DMS53 treated with DMSO at 0.1 percent for 48 hours (cell line): ENCODE data around the gene GOLGA2.

Experiments used
- DNase-seq: peaks from one replicate; lab custom pipeline; 2025; ENCODE audit not compliant: unreplicated experiment; lab: John Stamatoyannopoulos, UW

Gene GOLGA2

DNA sequence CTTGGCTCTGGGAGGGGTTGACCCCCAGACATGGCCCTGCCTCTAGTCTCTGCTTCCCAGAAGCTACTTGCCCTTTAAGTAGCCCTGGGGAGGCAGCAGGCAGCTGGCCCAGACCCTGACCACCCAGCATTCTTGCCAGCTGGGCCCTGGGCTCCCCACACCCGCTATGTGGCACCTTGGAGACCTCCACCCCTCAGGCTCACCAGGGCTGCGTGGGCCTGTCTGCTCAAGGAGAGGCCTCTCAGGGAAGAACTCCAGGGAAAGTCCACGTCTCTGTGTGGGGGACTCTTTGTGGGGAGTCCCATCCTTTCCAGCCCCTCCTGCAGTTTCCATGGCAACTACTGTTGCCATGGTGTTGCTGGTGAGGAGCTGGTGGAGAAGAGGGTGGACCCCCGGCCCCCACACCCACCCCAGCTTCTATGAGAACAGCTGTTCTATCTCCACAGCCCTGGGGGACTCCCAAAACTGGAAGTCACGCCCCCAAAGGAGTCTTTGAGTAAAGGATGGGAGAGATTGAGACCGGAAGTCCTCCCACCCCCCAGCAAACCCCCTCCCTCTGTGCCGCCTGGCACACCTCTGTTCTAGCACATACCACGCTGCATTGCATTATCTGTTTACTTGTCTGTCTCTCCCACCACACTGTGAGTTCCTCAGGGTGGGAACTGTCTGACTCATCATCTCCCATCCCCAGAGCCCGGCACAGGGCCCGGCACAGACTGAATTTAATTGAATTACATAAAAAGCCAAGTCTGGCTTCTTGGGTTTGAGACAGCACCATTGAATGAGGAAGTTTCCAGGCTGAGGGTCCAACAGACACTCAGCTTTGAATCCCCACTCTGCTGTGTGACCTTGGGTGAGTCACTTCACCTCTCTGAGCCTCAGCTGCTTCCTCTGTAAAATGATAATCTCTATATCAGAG lies 60.1 kb downstream of the GOLGA2 start:
- no peak for DNase-seq

DNA sequence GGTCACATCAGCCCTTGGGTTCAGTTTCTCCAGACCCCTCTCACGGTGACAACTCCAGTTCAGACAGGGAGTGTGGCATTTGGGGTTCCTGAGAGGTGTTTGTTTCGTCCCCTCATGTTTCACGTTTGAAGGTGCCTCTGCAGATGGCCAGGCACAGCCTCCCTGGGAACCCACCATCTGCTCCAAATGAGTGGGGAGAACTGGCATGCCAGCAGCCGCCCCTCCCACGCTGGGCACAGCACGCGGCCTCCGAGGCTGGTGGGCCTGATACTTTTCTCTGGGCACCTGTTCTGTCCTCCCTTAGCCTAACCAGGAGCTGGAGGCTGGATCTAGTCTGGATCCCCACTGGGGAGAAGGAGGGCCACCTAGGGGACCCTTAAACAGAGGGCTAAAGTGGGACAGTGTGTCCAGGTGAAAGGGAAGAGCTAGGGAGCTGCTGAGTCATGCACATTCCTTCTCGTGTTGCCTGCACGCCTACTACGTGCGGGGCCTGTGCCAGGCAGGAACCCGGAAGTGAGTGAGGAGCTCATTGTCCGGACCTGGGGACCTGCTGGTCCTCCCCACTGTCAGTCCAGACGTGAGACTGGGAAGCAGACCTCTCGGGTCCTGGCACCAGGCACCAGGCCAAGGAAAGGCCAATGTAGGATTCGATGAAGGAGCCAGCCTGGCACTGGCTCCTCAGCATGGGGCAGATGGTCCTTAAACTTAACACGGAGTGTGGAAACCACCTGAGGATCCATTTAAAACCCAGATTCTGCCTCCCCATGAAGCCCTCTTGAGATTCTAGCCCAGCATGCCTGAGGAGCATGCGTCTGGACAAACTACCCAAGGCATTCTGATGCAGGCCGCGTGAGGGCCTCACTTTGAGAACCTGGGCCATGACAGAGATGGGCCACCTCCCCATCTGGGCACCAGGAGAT lies 61.0 kb downstream of the GOLGA2 start:
- DNase-seq: no peak

DNA sequence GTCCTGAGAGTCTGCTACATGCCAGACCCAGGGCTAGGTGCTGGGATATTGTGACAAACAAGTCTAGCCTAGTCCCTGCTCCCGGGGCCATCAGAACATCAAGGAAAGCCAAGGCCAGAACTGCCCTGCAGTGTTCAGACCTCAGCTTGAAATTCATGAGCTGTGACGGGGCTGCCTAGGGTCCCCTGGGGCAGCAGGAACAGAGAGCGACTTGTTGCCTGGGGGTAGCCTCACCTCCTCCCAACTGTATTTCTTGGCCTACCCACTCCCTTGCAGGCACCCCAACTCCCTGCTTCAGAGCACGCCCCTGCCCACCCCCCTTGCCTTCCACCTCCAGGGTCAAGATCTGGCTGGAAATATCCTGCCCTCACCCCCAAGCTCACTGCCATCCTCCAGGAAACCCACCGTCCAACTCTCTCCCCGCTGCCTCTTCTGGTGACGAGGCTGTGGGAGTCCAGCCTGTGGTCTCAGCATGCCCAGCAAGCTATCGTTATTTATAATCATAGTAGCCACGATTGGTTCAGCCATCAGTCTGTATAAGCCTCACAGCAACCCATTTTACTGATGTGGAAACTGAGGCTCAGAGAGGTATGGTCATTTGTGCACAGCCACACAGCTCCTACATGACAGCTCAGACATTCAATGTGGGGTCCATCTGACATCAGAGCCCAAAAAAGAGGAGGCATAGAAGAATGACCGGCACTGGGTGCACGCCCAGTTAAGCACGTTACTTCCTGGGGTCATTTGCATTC lies 61.9 kb downstream of the GOLGA2 start:
- DNase-seq: no peak

DNA sequence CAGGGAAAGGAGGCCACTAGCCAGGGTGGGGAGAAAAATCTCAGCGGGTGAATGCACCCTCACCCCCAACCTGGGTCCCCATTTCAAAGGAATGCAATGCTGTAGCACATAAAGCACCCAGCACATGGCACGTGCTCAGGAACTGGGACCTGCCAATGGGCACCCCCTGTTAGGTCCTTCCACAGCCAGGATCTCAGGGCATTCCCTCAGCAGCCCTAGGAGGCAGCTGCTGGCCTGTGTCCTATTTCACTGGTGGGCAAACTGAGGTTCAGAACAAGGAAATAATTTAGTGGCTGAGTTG lies 63.9 kb downstream of the GOLGA2 start:
- DNase-seq: no peak

DNA sequence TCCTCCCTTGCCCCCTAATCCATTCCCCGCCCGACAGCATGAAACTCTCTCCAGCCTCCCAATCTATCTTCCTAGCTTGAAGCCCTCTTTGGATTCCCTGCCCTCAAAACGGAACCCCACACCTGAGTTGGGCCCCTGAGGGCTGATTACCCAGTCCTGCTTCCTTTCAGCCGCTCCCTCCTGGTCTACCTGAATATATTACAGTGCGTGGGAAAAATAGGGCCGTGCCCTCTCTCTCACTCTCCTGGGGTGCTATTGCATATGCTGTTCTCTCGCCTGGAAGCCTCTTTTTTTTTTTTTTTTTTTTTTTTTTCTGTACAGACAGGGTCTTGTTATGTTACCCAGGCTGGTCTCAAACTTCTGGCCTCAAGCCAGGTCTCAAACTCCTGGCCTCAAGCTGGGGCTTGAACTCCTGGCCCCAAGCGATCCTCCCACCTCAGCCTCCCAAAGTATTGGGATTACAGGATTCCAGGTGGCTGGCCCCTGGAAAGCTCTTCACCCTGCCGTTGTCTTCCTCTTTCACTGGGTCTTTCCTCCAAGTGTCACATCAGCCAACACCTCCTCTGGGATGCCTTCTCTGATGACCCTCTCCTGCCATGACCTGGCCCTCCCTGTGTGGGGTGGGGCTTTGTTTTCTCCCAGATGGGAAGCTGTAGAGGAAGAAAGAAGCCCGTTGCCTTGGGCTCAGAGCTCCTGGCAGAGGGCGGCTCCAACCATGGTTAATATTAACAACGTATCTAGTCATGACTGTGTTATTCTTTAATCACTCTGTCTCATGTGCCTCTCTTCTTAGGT lies 64.4 kb downstream of the GOLGA2 start:
- no peak for DNase-seq

DNA sequence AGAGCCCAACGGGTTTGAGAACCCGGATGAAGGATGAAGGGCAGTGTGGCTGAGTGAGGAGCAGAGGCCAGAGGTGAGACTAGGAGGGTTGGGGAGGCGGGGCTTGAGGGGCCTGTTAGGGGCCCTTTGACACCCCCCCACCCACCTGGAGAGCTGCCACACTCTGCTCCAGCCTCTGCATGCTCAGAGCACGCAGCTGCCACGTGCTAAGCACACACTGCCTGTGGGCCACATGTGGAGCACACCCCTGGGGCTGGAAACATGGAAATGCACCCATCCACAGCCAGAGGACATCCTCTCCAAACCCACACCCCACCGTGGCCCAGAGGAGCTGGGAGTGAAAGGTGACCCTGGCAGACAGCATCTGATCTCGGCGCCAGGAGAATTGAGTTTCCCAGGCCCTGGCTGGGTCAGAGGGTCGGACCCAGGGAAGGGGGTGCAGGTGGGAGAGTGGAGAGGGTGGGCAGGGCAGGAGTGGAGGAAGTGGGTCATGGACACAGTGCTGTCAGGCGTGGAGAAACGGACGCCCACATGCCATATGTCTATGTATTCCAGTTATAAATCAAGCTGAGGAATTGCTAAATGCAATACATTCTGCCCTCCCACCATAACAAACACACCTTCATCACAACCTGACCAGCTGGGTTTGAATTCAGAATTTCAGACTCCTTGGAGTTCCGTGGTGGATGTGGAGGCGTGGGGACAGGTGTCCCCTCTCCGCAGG lies 66.7 kb downstream of the GOLGA2 start:
- DNase-seq: no peak

DNA sequence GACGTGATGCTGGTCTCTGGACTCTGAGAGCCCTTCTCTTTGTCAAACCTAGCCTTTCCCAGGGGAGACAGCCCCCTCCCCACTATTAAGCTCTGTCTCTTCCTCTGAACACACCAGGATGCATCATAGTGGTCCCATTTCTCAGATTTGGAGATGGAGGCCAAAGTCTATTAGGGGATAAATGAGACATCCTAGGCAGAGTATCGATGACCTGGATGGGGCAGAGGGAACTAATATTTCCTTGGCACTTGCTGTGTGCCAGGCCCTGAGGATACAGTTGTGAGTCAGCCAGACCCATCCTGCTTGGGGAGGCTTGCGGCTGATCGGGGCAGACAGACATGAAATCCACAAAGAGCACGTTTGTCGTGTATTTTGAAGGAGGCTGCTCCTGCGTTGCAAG lies 67.4 kb downstream of the GOLGA2 start:
- DNase-seq: no peak

DNA sequence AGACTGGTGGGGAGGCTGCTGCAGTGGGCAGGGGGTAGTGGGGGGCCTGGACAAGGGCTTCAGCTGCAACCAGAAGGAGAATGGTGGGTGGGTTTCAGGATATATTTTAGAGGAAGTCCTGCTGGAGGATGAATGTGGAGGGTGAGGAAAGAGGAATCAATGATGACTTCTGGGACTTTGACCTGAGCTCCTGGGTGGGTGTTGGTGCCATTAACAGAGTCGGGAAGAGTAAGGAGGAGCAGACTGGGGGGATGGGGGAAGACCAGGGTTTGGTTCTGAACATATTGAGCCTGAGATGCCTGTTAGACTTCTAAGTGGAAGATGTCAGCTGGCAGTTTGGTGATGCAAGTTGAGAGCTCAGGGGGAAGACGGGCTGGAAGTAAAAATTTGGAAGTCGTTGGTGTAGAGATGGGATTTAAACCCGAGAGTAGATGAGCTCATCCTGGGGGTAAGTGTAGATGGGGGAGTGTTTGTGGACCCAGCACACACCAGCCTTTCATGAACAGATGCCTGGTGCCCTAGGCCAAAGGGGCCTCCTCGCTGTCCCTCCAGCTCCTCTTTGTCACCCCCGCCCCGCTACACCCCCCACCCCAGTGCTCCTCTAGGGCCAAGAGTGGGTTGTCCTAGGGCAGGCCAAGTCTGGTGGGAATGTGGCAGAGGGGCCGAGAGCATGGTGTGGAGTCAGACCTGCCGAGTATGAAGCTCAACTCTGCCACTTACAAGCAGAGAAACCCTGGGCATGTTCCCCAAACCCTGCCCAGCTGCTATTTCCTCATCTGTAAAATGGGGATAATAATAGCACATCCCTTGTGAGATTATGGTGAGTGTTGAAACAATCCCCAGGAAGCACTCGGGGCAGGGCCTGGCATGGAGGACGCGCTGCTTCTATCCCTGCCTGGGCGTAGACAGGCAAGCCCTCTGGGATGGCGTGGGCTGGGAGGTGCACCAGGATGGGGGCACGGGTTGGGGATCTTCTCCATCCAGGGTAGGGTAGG lies 68.6 kb downstream of the GOLGA2 start:
- DNase-seq: no peak

DNA sequence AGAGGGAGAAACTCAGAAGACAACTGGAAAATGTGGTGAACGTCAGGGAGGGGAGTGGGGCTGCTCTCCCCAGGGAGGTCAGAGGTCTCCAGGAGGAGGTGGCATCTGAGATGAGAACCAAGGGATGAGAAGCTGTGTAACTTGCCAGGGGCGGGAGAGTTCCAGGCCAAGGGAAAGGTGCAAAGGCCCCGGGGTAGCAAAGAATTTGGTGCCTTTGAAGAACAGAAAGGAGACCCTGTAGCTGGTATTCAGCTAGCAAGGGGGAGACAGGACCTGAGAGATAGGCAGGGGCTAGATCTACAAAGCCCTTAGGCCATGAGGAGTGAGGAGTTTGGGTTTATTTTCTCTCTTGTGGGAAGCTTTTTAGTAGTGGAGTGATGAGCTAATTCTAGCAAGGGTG lies 69.3 kb downstream of the GOLGA2 start:
- DNase-seq: no peak
